Measurements from ENCODE around the gene SLC25A26.

SLC25A26 gene

GRCh38 chr3:66370179-66370578 is 149.4 kb downstream of the SLC25A26 start:
- no peak for DNase-seq

DNA sequence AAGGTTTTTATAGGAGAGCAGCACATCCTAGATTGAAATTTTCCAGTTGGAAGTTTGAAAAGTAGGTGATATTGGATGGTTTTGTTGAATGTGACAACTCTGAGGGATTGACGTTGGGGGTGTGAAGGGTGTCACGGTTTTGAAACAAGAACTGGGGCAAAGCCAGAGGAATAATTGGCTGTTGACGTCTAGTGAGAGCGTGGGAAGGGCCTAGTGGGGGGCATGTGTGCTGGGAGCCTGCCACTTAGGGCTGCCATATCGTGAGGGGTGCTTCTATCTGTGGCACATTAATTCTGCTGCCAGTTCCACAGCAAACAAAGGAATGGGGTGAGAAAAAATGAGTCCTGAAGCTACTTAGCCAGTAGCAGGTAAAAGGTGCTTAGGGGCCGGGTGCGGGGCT is 150.6 kb downstream of the SLC25A26 start:
- DNase-seq: peak in 1 of 56 donors; percentile 14

DNA sequence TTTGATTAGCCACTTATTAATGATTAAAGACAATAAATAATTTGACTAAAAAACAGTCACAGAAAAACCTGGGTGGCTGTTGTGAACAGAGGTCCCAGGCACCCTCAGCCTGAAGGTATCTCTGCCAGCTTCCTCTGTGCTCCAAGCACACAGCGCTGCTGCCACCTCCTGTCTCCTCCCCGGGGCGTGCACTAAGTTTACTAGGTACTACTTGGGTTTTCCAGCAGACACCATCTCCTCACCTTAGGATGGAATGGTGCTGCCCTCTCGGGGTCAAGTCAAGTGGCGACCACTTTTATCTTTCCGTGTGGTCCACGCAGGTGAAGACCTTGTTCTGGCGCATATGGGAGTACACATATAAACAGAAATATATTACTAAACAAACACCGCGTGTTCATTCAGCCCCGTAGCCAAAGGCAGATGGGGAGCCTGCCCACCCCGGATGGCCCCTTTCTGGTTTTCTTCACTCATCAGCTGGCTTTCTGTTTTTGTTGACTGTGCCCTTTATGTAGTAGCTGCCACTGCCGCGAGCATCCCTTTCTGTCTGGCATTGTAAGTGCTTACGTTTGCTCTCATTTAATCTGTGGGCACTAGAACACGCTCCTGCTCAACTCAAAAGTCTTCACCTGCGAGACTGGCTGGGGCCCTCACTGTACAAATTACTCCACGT is 152.0 kb downstream of the SLC25A26 start:
- DNase-seq: peak in 21 of 56 donors; percentile 10 to 68 (median 37)

DNA sequence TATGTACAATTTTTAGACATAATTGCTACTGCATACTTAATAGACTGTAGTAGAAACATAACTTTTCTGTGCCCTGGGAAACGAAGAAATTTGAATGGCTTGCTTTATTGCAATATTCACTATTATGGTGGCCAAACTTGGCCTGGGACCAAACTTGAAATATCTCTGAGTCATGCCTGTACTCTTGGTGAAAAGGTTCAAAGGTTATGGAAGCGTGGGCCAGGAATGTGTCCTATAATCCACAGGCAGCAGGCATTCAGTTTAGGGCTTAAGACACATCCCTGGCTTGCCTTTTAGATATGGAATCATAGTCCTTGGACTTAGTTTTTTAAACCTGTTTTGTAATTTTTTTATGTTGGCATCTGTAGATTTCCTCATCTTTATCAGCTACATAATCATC is 155.8 kb downstream of the SLC25A26 start:
- no peak for DNase-seq

- no peak for DNase-seq
These were observed 157.0 kb downstream of the SLC25A26 start for GRCh38 chr3:66377800-66378199.

DNA sequence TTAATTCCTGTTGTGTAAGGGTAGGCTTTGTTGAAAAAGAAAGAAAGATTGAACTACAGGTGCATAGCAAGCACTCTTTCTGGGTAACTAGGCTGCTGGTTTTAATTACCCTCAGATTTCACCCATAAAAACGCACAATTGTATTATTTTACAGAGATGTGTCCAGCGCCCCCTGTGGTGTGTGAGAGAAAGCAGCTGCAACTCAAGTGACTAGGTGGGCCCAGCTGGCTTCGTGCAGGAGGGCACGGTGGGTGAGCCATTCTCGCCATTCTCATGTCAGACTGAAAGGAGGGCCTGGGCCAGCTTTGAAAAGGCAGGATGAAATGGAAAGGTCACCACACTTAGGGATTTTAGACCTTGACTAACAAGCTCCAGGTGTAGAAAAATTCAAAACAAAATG is 157.5 kb downstream of the SLC25A26 start:
- DNase-seq: peak in 2 of 56 donors; percentile 33 to 42

GRCh38 chr3:66379565-66379964 is 158.8 kb downstream of the SLC25A26 start:
- no peak for DNase-seq

DNA sequence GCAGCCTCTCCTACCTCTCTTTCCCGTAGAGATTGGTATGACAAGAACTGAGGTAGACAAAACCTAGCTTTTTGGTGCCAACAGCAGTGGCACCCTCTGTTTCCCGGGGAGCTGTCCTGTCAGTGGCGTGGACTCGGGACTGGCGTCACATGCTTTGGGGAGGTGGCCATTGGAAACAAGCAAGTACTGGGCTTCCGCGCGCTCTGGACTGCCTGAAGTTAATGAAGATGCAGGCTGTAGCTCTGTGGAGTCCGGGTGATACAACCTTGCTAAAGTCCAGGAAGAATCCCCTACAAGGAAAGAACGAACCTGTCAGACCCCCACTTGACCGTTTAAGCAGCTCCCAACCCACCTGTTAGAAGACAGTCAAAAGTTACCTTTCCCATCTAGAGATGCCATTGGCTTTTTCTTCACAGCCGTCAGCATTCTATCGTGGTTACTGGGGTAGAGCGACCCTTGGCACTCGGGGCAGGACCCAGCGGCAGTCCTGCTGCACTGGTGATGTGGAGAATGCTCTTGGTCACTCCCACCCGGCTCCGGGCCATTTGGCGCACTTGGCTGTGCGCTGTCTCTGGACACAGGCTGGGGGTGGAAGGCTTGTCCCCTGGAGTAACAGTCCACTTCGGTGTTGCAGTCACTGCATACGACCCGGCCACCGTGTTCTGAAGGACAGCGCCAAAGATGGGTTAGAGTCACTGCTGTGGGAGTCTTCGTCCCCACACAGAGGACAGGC is 159.6 kb downstream of the SLC25A26 start:
- DNase-seq: peak in 5 of 56 donors; percentile 20 to 42 (median 30)

DNA sequence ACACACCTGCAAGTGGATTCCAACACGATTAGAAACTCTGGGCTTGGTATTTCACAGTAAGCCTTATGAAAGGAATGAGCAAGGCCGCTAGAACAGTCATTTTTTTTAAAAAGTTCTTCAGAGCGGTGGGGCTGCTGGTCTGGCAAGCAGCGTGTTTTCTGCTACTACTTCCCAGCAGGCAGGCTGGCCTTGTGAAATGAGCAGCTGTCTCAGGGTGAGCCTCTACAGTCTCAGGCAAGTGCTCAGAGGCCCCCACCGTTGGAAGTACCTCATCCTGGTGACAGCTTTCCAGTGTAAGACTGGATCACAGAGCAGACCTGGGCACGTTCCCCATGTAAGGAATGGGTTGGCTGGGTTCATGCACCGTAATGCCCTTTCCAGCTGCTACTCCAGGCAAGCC is 160.8 kb downstream of the SLC25A26 start:
- DNase-seq: peak in 1 of 56 donors; percentile 47

DNA sequence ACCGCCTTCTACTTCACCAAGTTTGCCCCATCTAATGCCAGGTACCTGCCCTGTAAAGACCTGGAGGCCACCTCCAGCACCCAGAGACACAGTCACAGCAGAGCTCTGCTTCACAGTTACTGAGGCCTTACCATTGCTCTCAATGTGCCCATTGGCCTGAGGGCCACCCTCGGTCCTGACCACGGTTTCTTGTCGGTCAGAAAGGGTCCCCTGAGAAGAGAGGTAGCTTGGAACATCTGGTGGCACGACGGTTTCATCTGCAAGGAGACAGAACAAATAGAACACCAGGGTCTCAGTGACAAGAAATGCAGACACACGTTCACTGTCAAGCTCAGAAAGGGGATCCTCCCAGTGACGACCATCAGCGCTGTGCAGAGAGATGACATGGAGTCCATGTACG is 161.3 kb downstream of the SLC25A26 start:
- DNase-seq: no peak

GRCh38 chr3:66383023-66383422 is 162.2 kb downstream of the SLC25A26 start:
- no peak for DNase-seq

- DNase-seq: no peak
These were observed 163.4 kb downstream of the SLC25A26 start for GRCh38 chr3:66383998-66384745.

GRCh38 chr3:66385066-66385465 is 164.3 kb downstream of the SLC25A26 start:
- no peak for DNase-seq

- DNase-seq: no peak
These were observed 165.5 kb downstream of the SLC25A26 start for GRCh38 chr3:66386011-66386924.

DNA sequence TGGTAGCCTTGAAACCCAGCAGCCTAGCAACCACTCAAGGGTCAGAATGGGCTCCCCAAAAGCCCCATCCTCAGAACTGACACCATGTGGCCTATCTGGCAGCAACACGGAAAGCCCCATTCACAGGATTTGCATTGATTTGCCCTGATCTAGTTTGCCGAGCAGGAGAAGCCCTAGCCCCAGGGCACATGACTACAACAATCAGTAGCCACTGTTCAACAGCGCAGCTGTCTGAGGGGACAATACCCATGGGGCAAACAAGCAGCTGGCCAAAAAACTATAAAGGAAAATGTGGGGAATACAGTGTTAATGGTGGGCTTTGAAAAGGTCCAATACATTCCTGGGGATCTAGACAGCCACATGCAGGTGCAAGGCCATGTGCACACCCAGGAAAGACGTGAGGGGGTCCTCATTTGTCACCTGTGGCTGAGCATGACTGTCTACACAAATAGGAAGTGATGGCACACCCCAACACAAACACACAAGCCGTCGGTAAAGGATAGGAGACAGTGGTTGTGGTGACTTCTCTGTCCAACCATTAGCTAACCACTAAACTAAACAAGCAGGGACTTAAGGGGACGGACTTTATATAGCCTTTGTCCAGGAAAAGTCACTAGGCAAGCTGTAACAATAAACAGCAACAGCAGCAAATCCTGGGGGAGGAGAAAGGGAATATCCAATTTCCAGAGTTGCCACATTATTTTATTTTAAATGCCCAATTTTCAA is 166.3 kb downstream of the SLC25A26 start:
- DNase-seq: peak in 29 of 56 donors; percentile 19 to 67 (median 45)

DNA sequence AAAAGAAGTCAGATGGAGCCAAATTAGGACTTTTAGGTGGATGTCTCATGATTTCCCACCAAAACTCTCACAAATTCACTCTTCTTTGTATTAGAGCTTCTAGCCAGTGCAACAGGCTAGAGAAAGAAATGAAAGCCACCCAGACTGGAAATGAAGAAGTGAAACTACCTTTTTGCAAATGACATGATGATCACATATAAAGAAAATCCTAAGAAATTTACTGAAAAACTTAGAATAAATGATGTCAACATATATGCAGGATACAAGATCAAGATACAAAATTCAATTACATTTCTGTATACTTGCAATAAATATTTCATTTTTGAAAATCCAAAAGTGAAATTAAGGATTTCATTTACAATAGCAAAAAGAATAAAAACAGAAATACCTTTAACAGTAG is 169.2 kb downstream of the SLC25A26 start:
- DNase-seq: no peak

GRCh38 chr3:66392512-66392911 is 171.7 kb downstream of the SLC25A26 start:
- DNase-seq: no peak

- DNase-seq: no peak
These were observed 172.1 kb downstream of the SLC25A26 start for GRCh38 chr3:66392966-66393332.

- DNase-seq: no peak
These were observed 172.7 kb downstream of the SLC25A26 start for GRCh38 chr3:66393333-66394005.
